Measurements from ENCODE around the gene GLCE.

GLCE gene

GRCh38 chr15:69158843-69159240 lies 1.6 kb upstream of the GLCE start:
- H3K4me1 ChIP-seq (ENCODE audit: insufficient read depth, low read length, severe bottlenecking), result peaks cover 13% of the 10 kb centered on the region
- H3K4me3 ChIP-seq (ENCODE audit: low read depth, low read length, poor library complexity, severe bottlenecking), result no peak overlapping the region
- no peak overlapping the region for H3K27ac ChIP-seq (ENCODE audit: low read depth, low read length, poor library complexity, severe bottlenecking)
- H3K9ac ChIP-seq (ENCODE audit: low read length), result no peak overlapping the region
- no peaks in the 10 kb centered on the region for H3K9me2 ChIP-seq (ENCODE audit: low read depth, low read length)
- H2AFZ ChIP-seq (ENCODE audit: low read length), result no peak overlapping the region
- TF ChIP-seq CTCF (IDR thresholded peaks at IDR 0.05; ENCODE audit: low read length) (no peak), EZH2 (IDR thresholded peaks at IDR 0.05; ENCODE audit: borderline replicate concordance, low read length) (no peak)
- H3K27me3 ChIP-seq (ENCODE audit: insufficient read depth, low read length), result no peaks in the 10 kb centered on the region; the same call in 1 of the 2 replicates
- no peaks in the 10 kb centered on the region for H3F3A ChIP-seq (ENCODE audit: insufficient read depth, low read length)
- H3K79me2 ChIP-seq (ENCODE audit: insufficient read depth, low read length), result no peaks in the 10 kb centered on the region
- no peaks in the 10 kb centered on the region for H3K36me3 ChIP-seq (ENCODE audit: insufficient read depth, low read length)
- no peak overlapping the region for H3K4me2 ChIP-seq (ENCODE audit: low read length)
- H3K9me3 ChIP-seq (ENCODE audit: low read length), result no peaks in the 10 kb centered on the region
- H4K20me1 ChIP-seq (ENCODE audit: insufficient read depth, low read length), result no peaks in the 10 kb centered on the region

GRCh38 chr15:69159805-69160140 lies 662 bp upstream of the GLCE start:
- Histone ChIP-seq H3K79me2 (ENCODE audit: insufficient read depth, low read length) (no peaks in the 10 kb centered on the region), H3K9me3 (ENCODE audit: low read length) (no peaks in the 10 kb centered on the region), H3F3A (ENCODE audit: insufficient read depth, low read length) (no peaks in the 10 kb centered on the region), H3K27me3 (ENCODE audit: insufficient read depth, low read length) (no peaks in the 10 kb centered on the region; the same call in 1 of the 2 replicates), H4K20me1 (ENCODE audit: insufficient read depth, low read length) (no peaks in the 10 kb centered on the region), H2AFZ (ENCODE audit: low read length) (peak overlapping the region; percentile 96; the same call in 1 of the 2 replicates), H3K4me2 (ENCODE audit: low read length) (peak overlapping the region; percentile 94), H3K9me2 (ENCODE audit: low read depth, low read length) (no peaks in the 10 kb centered on the region), H3K27ac (ENCODE audit: low read depth, low read length, poor library complexity, severe bottlenecking) (no peak overlapping the region), H3K36me3 (ENCODE audit: insufficient read depth, low read length) (no peaks in the 10 kb centered on the region), H3K9ac (ENCODE audit: low read length) (peak overlapping the region; percentile 40; the same call in 1 of the 2 replicates), H3K4me1 (ENCODE audit: insufficient read depth, low read length, severe bottlenecking) (peaks cover 13% of the 10 kb centered on the region), H3K4me3 (ENCODE audit: low read depth, low read length, poor library complexity, severe bottlenecking) (peak overlapping the region; percentile 87)
- TF ChIP-seq EZH2 (IDR thresholded peaks at IDR 0.05; ENCODE audit: borderline replicate concordance, low read length), result no peak
- no peak for TF ChIP-seq CTCF (IDR thresholded peaks at IDR 0.05; ENCODE audit: low read length)

GRCh38 chr15:69161079-69161877 lies 843 bp downstream of the GLCE start:
- H4K20me1 ChIP-seq (ENCODE audit: insufficient read depth, low read length), result no peaks in the 10 kb centered on the region
- H2AFZ ChIP-seq (ENCODE audit: low read length), result peak overlapping the region; percentile 69; the same call in 1 of the 2 replicates
- no peak overlapping the region for H3K27ac ChIP-seq (ENCODE audit: low read depth, low read length, poor library complexity, severe bottlenecking)
- peak overlapping the region; percentile 88 for H3K9ac ChIP-seq (ENCODE audit: low read length)
- no peaks in the 10 kb centered on the region; the same call in 1 of the 2 replicates for H3K27me3 ChIP-seq (ENCODE audit: insufficient read depth, low read length)
- no peaks in the 10 kb centered on the region for H3F3A ChIP-seq (ENCODE audit: insufficient read depth, low read length)
- TF ChIP-seq EZH2 (IDR thresholded peaks at IDR 0.05; ENCODE audit: borderline replicate concordance, low read length) (no peak), CTCF (IDR thresholded peaks at IDR 0.05; ENCODE audit: low read length) (peak; percentile 43)
- no peaks in the 10 kb centered on the region for H3K9me2 ChIP-seq (ENCODE audit: low read depth, low read length)
- H3K4me2 ChIP-seq (ENCODE audit: low read length), result peak overlapping the region; percentile 94
- H3K4me1 ChIP-seq (ENCODE audit: insufficient read depth, low read length, severe bottlenecking), result peaks cover 13% of the 10 kb centered on the region
- H3K9me3 ChIP-seq (ENCODE audit: low read length), result no peaks in the 10 kb centered on the region
- no peaks in the 10 kb centered on the region for H3K36me3 ChIP-seq (ENCODE audit: insufficient read depth, low read length)
- H3K79me2 ChIP-seq (ENCODE audit: insufficient read depth, low read length), result no peaks in the 10 kb centered on the region
- H3K4me3 ChIP-seq (ENCODE audit: low read depth, low read length, poor library complexity, severe bottlenecking), result peak overlapping the region; percentile 87
